Measurements from ENCODE around the gene SERPINA12. TPM values are rescaled to one million over a fixed set of nuclear protein-coding genes. Genes with fewer than 3 reads are reported as not detected.

SERPINA12 gene
- total and polyA plus RNA-seq, 2 of the 13 experiments (the other 11 are each of a cell fraction or from before 2014, with no cell fraction given): 0.08 TPM; not detected in 1

GRCh38 chr14:94451091-94451771 is 58.0 kb downstream of the SERPINA12 start:
- under 1% methylated on average over 8 of the region's 8 CpGs for WGBS (ENCODE audit: low lambda C conversion rate)
- peak; percentile 85 for DNase-seq (ENCODE audit: low spot score)
- CTCF ChIA-PET (ENCODE audit: low intra/inter-chr PET ratio, low total read pairs): interaction anchor here (0.6 kb wide), 1 partner anchor 14 kb away, joined by 3 read pairs; no protein-coding TSS in a partner anchor
- no peak for TF ChIP-seq FOXP1 (IDR thresholded peaks at IDR 0.05)
- peak; percentile 56; the same call in 1 of the 2 replicates for TF ChIP-seq FOXP1 (CRISPR knock-in tag; IDR thresholded peaks at IDR 0.05)
- TF ChIP-seq MEIS2 (CRISPR knock-in tag; IDR thresholded peaks at IDR 0.05): peak; percentile 91
- 0 out of 2 replicates have a peak, but pooled peaks have one; percentile 8 for TF ChIP-seq SNAPC4 (CRISPR knock-in tag; IDR thresholded peaks at IDR 0.05)
- TF ChIP-seq PTBP1 (IDR thresholded peaks at IDR 0.05; ENCODE audit: low read depth, low read length, poor library complexity, severe bottlenecking): no peak
- TF ChIP-seq BRCA1 (CRISPR knock-in tag; IDR thresholded peaks at IDR 0.05): no peak
- peak; percentile 77 for TF ChIP-seq ARID5B (CRISPR knock-in tag; IDR thresholded peaks at IDR 0.05)
- TF ChIP-seq ZNF672 (CRISPR knock-in tag; IDR thresholded peaks at IDR 0.05): no peak
- TF ChIP-seq TCF7 (IDR thresholded peaks at IDR 0.05; ENCODE audit: low read depth): no peak; the same call in 1 of the 2 replicates
- no peak for TF ChIP-seq AGO1 (IDR thresholded peaks at IDR 0.05; ENCODE audit: low read depth, low read length, poor library complexity, severe bottlenecking)
- TF ChIP-seq ZNF138 (CRISPR knock-in tag; IDR thresholded peaks at IDR 0.05; ENCODE audit: low read depth): no peak
- TF ChIP-seq NFKBIZ (CRISPR knock-in tag; IDR thresholded peaks at IDR 0.05): 0 out of 2 replicates have a peak, but pooled peaks have one; percentile 79
- TF ChIP-seq HOXA3 (CRISPR knock-in tag; IDR thresholded peaks at IDR 0.05): peak; percentile 80
- TF ChIP-seq NFIC (IDR thresholded peaks at IDR 0.05; ENCODE audit: low read length): peak; percentile 43; the same call in 1 of the 2 replicates
- TF ChIP-seq SOX5 (CRISPR knock-in tag; IDR thresholded peaks at IDR 0.05; ENCODE audit: borderline replicate concordance): peak; percentile 76

More at GRCh38 chr14:94451091-94451771, 58.0 kb downstream of the SERPINA12 start:
- H3K9me3 ChIP-seq (ENCODE audit: low read length): no peaks in the 10 kb centered on the region
- FAIRE-seq (peak; percentile 70), ATAC-seq (peak; percentile 83)
- no peaks in the 10 kb centered on the region for H4K20me1 ChIP-seq (ENCODE audit: insufficient read depth, low read length)
- BruUV-seq (replicated peaks): no TSS peak
- H3K27me3 ChIP-seq (ENCODE audit: control insufficient read depth in 1 of 2, insufficient read depth in 2 of 2, low read length in 2 of 2): no peaks in the 10 kb centered on the region; a peak in 1 of 5 replicates
- H3K27ac ChIP-seq (ENCODE audit: extremely low read length, insufficient read depth, low read length): peak overlapping the region; percentile 99
- peaks cover 95% of the 10 kb centered on the region for H3K4me1 ChIP-seq (ENCODE audit: insufficient read depth, low read length)
- in situ Hi-C loops (cut with HindIII; ENCODE audit: extremely low pct_ligation_motif_present, low pct_unique_long_range_greater_than_20kb): no loop called here
- POLR2A ChIA-PET: interaction anchor here (0.9 to 2.3 kb wide), 13 partner anchors 10 to 148 kb away, joined by 3 to 15 read pairs (median 6); no protein-coding TSS in a partner anchor
- peak overlapping the region; percentile 63 to 79 (median 73) for H3K4me3 ChIP-seq (replicated peaks in 1 of 3; ENCODE audit: insufficient read depth in 1 of 3, low read depth in 2 of 3, low read length in 3 of 3)
- peak overlapping the region; percentile 99 for H3K9ac ChIP-seq (ENCODE audit: insufficient read depth, low read depth, low read length)
- no peak overlapping the region for H2AFZ ChIP-seq (ENCODE audit: low read length)
- peaks cover 0 to 16% of the 10 kb centered on the region in 2 experiments for H3K36me3 ChIP-seq (replicated peaks in 1 of 2; ENCODE audit: control insufficient read depth in 1 of 2, insufficient read depth in 2 of 2, low read length in 2 of 2)
- peak overlapping the region; percentile 93 for H3K4me2 ChIP-seq (ENCODE audit: low read depth, low read length)
- intact Hi-C loops (cut with micrococcal nuclease; ENCODE audit: unreplicated experiment): no loop called here
- peaks cover 52% of the 10 kb centered on the region for H3K79me2 ChIP-seq (ENCODE audit: insufficient read depth, low read length)

Data from HepG2 (cell line).